ENCODE measurements around the gene LHX6. TPM values are rescaled to one million over a fixed set of nuclear protein-coding genes. Genes with fewer than 3 reads are reported as not detected.
A peak's percentile ranks its signal among the peaks of the same experiment; 100 is the strongest.

The LHX6 gene
- total RNA-seq, 4 donors from 2014 or later, result 0.53 to 12.4 (median 3.1) TPM

DNA sequence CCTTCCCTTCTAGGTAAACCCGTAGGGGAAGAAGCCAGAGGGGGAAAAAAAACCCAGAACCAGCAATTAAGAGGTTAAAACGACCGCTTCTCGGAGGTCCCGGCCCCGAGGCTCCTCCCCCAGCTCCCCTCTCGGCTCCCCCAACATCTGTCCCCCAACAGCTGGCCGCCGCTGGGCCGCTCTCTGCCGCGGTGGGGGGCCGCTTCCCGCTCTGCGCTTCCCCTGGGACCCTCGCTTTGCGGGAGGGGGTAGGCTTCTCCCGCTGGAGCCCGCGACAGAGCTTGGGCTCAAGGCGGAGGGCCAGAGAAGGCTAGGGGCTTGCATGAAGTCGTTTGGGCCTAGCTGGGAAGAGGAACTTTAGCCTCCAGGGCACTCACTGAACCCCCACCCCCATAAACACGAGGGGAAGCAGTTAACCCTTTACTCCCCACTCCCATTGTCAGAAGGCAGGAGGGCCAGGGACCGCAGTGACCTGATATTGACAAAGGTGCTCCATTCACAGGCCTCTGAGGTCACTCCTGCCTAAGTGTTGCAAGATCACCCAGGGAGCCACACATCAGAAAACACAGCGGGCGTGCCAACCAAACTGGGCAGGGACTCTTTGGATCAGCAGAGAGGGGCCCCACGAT, 7.5 kb downstream of the LHX6 start:
- H3K4me1 ChIP-seq, result peaks cover 0 to 31% (median 4%) of the 10 kb centered on the region in 4 donors
- no peak overlapping the region for H3K4me3 ChIP-seq
- H3K36me3 ChIP-seq, result no peaks in the 10 kb centered on the region
- H3K9me3 ChIP-seq, result no peaks in the 10 kb centered on the region
- DNase-seq, result peak in 1 of 3 donors; percentile 25
- TF ChIP-seq, protein P1, sequence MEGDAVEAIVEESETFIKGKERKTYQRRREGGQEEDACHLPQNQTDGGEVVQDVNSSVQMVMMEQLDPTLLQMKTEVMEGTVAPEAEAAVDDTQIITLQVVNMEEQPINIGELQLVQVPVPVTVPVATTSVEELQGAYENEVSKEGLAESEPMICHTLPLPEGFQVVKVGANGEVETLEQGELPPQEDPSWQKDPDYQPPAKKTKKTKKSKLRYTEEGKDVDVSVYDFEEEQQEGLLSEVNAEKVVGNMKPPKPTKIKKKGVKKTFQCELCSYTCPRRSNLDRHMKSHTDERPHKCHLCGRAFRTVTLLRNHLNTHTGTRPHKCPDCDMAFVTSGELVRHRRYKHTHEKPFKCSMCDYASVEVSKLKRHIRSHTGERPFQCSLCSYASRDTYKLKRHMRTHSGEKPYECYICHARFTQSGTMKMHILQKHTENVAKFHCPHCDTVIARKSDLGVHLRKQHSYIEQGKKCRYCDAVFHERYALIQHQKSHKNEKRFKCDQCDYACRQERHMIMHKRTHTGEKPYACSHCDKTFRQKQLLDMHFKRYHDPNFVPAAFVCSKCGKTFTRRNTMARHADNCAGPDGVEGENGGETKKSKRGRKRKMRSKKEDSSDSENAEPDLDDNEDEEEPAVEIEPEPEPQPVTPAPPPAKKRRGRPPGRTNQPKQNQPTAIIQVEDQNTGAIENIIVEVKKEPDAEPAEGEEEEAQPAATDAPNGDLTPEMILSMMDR (IDR thresholded peaks at IDR 0.05), result no peak
- no peak for TF ChIP-seq POLR2A (IDR thresholded peaks at IDR 0.05)
- no peak overlapping the region for H3K27ac ChIP-seq
- peaks cover 0 to 49% of the 10 kb centered on the region in 2 donors for H3K27me3 ChIP-seq

DNA sequence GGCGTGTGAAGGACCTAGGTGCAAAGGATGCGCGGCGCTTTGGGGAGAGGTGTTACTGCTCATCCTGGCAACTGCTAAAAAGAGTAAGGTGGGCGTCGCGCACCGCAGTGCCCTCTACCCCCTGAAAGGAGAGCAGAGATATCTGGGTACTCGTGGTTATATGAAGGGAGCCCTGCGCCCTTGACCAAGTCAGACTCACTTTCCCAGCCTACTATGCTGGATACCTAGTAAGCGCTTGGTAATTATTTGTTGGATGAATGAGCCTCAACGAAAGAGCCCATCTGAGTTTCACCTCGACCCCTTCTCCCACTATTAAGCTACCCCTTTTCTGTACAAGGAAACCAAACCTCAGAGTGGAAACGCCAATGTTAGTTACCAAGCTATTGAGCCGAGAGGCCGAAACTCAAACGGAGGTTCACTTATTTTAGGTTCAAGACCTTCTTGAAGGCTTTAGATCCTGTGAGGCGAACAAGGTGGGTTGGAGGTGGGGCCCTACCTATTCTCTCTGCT, 8.0 kb downstream of the LHX6 start:
- no peak overlapping the region for H3K4me3 ChIP-seq
- H3K36me3 ChIP-seq, result no peaks in the 10 kb centered on the region
- peaks cover 0 to 26% (median 4%) of the 10 kb centered on the region in 4 donors for H3K4me1 ChIP-seq
- H3K9me3 ChIP-seq, result no peaks in the 10 kb centered on the region
- DNase-seq, result no peak
- H3K27ac ChIP-seq, result no peak overlapping the region
- TF ChIP-seq, protein P1 (IDR thresholded peaks at IDR 0.05), result no peak
- peaks cover 0 to 43% of the 10 kb centered on the region in 2 donors for H3K27me3 ChIP-seq

DNA sequence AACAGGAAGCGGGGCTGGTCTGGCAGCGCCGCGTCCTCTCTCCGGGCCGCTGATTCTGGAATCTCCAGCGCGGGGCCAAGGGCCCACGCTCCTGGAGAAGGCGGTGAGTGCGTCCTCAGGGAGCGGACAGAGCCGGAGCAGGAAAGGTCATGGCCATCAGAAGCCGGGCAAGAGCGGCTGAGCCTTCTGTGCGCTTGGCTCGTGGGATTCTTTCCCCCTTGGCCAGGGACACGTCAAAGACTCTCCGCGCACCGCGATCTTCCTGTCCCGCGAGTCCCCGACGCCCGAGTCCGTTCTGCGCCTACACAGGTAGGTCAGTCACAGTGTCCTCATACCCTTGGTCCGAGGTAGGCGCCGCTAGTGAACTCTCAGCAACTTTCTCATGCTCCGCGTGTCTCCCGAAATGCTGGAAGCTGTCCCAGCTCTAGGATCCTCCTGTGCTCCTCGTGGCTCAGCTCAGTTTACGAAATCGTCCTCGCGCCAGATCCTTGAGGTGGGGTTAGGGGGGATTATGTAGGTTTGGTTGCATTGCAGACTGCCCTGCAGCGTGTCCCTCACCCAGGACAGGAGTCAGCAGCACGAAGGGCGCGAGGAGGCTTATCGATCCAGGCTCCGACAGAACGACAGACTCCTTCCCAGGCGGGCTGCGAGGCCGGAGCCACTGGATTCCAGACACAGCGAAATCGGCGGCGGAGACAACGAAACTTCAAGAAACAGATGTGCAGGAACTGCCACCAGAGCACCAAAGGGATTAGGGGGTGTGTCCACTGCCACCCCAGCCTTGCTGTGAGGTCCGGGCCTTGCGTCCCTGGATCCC, 8.7 kb downstream of the LHX6 start:
- H3K36me3 ChIP-seq, result no peaks in the 10 kb centered on the region
- H3K27ac ChIP-seq, result no peak overlapping the region
- TF ChIP-seq, protein P1 (IDR thresholded peaks at IDR 0.05), result no peak
- no peak for TF ChIP-seq POLR2A (IDR thresholded peaks at IDR 0.05)
- H3K4me3 ChIP-seq, result peak overlapping the region in 3 of 4 donors; percentile 12 to 23 (median 20)
- no peaks in the 10 kb centered on the region for H3K9me3 ChIP-seq
- DNase-seq, result no peak
- peaks cover 0 to 39% of the 10 kb centered on the region in 2 donors for H3K27me3 ChIP-seq
- H3K4me1 ChIP-seq, result peaks cover 0 to 25% (median 4%) of the 10 kb centered on the region in 4 donors

DNA sequence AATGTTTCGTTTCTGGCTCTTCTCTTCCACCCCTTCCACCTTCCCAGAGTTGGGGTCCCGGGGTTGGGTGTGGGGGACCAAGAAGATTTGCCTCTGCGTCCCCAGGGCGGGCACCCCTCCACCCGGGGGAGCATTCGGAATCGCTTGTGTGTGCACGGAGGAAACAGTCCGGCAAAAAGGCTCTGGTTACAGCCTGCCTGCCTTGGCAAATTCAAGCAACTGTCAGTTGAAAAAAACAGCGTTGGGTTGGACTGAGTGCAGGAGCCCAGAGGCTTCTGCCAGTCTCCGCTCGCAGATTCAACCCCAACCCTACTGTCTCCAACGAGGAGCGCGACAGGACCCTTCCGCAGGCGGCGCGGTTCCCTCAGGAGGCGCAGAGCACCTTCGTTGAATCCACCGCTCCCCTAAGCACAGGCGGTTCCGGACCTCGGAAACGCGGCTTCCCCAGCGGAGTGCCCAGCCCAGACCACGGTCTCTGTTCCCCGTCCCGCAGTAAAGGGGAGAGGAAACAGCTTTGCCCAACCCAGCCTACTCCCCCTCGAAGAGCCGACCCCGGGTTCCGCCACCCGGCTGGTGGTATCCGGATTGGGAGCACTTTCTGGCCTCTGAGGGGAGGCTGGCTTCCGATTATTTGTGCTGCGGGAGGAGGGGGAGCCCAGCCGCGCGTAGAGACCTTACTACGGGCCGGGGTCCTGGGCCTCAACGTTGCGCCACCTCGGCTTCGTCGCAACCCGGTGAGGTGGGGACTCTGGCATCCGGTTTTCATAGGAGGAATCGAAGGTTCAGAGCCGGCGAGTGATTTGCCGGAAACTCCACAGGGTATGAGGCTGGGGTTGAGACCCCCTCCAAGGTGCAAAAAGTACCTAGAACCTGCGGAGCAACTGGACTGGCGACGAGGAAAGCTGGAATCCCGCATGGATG, 9.6 kb downstream of the LHX6 start:
- peaks cover 0 to 43% of the 10 kb centered on the region in 2 donors for H3K27me3 ChIP-seq
- H3K4me3 ChIP-seq, result peak overlapping the region in 3 of 4 donors; percentile 12 to 23 (median 20)

DNA sequence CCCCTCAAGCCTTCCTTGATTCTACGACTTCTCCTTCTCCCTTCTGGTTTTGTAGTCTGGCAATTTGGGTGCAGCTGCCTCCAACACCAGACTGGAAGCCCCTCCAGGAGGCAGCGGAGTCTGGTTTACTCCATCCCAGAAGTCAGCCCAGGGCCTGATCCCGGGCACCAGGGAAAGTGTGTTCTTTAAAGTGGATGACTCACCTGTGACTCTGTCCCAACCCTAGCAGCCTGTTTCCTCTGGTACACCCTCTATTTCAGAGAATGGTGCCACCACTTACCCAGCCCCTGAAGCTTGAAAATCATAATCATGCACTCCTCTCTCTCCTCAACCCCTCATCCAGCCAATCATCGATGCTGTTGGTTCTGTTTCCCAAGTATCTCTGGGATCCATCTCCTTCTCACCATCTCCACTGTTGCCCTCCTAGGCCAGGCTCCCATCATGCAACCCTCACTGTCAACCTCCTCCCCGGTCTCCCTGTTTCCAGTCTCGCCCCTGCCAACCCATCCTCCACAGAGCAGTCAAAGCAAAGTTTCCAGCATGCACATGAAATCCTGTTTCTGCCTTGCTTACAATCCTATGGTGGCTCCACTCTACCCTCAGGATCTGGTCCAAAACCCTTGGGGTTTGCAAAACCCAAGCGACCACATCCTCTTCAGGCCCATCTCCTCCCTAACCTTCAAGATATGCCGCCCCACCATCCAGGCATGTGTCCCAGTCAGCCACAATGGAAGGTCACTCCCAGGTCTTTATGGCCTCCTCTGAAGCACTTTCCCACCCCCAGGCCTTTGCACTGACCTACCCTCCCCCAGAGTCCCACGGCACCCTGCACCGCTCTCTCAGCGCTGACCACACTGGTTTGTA, 10.5 kb downstream of the LHX6 start:
- no peak overlapping the region for H3K27ac ChIP-seq
- H3K9me3 ChIP-seq, result peaks cover 0 to 2% (median 0%) of the 10 kb centered on the region in 4 donors
- TF ChIP-seq, protein P1 (IDR thresholded peaks at IDR 0.05), result no peak
- no peak for TF ChIP-seq POLR2A (IDR thresholded peaks at IDR 0.05)
- no peak overlapping the region for H3K4me3 ChIP-seq
- peaks cover 0 to 52% of the 10 kb centered on the region in 2 donors for H3K27me3 ChIP-seq
- H3K4me1 ChIP-seq, result peaks cover 0 to 37% (median 8%) of the 10 kb centered on the region in 4 donors
- no peaks in the 10 kb centered on the region for H3K36me3 ChIP-seq
- no peak for DNase-seq

More for the DNA sequence above, 9.6 kb downstream of the LHX6 start:
- DNase-seq, result peak in 1 of 3 donors; percentile 44
- Histone ChIP-seq H3K9me3 (no peaks in the 10 kb centered on the region), H3K27ac (no peak overlapping the region), H3K4me1 (peaks cover 0 to 28% (median 4%) of the 10 kb centered on the region in 4 donors), H3K36me3 (no peaks in the 10 kb centered on the region)
- no peak for TF ChIP-seq POLR2A (IDR thresholded peaks at IDR 0.05)
